T-helper 9 cell (primary cell): Measurements from ENCODE around the gene C1orf21.

Experiments
- DNase-seq: peaks from one replicate; pipeline ENCODE4 v3.0.0-alpha.2; 2020

C1orf21 gene

DNA sequence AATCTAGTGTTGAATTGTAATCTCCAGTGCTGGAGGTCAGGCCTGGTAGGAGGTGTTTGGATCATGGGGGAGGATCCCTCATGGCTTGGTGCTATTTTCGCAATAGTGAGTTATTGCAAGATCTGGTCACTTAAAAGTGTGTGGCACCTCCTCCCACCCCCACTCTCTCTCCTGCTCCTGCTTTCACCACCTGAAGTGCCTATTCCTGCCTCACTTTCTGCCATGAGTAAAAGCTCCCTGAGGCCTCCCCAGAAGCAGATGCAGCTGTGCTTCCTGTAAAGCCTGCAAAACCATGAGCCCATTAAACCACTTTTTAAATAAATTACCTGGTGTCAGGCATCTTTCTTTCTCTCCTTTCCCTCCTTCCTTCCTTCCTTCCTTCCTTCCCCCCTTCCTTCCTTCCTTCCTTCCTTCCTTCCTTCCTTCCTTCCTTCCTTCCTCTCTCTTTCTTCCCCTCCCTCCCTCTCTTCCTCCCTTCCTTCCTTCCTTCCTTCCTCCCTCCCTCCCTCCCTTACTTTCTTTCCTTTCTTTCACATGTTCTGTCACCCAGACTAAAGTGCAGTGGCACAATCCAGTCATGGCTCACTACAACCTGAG, 172.4 kb downstream of the C1orf21 start:
- DNase-seq = no peak

DNA sequence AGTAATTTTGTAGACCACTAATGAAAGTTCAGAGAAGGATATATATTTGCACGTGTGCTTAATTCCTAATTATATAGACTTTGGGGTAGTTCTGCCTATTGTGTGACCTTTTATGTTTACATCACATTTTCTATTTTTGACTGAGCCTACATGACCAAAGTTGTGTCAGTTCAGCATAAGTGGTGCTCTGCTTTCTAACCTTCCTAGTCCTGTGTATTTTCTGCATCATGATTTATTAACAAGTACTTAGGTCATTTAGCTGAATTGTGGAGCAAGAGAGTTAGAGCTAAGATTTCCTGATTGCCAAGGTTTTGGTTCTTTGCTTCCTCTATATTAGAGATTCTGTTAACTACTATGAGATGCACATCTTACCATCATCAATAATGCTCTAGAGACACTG, 176.0 kb downstream of the C1orf21 start:
- no peak for DNase-seq

DNA sequence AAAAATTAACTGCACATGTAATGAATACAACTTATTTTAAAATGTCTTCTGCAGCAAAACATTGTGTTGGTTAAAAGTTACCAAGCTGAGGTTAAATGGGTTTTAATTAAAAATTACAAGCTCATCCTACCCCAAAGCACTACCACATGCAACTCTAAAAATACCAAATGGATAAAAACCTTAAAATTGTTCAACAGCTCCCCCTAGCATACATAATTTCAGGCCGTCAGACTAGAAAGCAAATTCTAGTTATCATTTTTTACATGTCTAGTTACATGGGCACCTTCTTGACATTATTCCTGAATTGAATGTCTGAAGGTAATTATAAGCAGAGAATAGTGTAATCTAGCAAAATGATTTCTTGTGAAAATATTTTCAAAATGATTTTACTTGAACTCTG, 176.5 kb downstream of the C1orf21 start:
- no peak for DNase-seq

- DNase-seq = no peak
These were observed 180.2 kb downstream of the C1orf21 start for GRCh38 chr1:184567009-184567408.

DNA sequence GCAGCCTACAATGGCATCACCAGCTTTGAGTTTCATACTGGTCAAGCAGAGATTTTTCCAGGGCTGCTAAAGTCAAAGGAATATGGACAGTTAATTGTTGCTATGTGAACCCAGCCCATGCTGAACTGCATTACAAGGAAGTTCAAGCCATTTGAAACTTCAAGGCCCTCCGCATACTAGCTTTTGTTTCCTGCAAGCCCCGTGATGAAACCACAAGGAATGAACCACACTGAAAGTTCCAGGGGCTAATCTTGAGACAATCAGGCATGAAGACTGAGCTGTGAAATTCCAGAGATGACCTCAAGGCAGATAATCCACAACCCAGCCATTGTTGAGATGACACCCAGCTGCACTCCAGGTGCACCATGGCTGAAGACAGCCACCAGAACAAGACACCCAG, 180.8 kb downstream of the C1orf21 start:
- DNase-seq = no peak

- no peak for DNase-seq
These were observed 181.3 kb downstream of the C1orf21 start for GRCh38 chr1:184568148-184568547.

DNA sequence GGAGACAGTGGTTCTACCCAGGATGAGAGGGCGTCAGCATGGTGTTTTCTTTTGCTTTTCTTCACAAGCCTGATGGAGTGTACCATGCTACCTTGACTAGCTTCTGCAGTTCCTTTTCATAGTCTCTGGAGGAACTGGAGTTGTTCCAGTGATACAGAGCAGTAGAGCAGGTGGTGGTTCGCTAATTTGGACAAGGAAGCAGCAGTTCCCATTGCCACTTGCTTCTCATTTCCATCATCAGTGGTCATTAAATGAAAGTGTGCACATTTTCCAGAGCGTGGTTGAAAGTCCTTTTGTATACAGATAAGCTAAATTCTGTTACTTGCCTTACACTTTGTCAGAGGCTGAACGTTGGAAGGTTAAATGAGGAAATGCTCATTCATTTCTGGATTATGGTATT, 182.3 kb downstream of the C1orf21 start:
- no peak for DNase-seq

GRCh38 chr1:184574588-184574987, 187.8 kb downstream of the C1orf21 start:
- no peak for DNase-seq

DNA sequence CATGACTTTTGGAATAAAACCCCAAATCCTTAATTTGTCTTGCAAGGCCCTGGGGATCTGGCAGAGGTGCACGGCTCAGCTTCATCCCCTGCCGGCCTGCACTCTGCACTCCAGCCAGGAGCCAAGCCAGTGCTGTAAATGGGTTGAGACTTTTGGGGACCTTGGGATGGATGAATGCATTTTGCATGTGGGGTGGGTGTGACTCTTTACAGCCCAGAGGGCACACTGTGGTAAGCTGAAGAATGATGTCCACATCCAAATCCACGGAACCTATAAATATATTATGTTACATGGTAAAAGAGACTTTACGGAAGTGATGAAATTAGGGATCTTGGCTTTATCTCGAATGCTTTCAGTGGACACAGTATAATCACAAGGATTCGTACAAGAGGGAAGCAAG, 190.0 kb downstream of the C1orf21 start:
- DNase-seq = no peak

- no peak for DNase-seq
These were observed 190.5 kb downstream of the C1orf21 start for GRCh38 chr1:184577319-184577718.

DNA sequence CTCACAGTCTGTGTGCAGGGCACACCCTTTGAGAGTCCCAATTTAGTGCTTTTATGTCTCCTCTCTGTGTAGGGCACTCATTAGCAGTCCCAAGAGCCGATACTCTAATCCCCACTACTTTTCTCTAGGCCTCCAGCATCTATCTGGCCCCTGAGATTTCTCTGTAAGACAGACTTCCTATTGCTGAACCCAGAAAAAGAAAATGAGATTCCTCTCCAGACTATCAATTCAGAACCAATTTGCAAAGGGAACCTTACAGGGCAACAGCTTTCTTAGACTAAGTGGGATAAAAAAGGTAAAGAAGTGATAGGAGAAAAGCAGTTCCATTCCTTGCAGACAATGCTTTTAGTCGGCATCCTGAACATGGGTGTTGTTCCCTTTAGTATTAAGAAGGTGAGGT, 195.6 kb downstream of the C1orf21 start:
- no peak for DNase-seq

DNA sequence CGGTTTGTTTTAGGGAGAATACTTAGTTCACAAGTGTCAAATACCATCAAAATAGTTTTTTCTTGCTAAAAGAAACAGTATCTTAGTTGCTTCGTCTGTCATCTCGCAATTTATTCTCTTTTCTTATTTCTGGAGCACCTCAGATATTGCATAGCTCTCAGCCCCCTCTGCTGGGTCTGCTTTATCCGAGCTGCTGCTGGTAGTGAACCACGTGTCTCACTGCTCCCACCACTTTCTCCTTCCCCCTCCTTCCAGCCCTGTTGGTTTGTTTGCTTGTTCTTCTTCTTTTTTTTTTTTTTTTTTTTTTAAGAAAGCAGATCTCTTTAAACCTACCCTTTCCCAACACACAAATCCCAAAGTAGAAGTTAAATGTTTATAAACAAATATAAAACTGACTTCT, 197.0 kb downstream of the C1orf21 start:
- no peak for DNase-seq

- DNase-seq = no peak
These were observed 201.9 kb downstream of the C1orf21 start for GRCh38 chr1:184588701-184589100.

GRCh38 chr1:184590163-184590750, 203.4 kb downstream of the C1orf21 start:
- DNase-seq = no peak

- DNase-seq = no peak
These were observed 206.8 kb downstream of the C1orf21 start for GRCh38 chr1:184593597-184593996.

DNA sequence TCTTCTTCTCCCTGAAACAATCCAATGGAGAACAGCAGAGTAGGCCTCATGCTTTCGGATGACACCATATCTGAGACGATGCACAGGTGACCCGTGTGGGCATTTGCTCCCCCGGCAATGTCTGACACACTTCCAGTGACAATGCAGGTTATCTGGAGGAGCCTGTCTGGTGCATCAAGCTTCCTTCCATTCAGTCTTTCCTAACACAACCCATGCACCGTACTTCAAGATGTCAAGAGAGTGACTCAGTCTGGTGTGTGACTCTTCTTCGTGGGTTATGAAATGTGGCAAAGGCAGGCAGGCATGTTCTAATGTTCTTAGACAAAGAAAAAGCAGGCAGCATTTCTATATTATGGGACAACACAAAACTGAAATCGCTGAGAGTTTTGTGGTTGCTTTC, 208.8 kb downstream of the C1orf21 start:
- DNase-seq = no peak

DNA sequence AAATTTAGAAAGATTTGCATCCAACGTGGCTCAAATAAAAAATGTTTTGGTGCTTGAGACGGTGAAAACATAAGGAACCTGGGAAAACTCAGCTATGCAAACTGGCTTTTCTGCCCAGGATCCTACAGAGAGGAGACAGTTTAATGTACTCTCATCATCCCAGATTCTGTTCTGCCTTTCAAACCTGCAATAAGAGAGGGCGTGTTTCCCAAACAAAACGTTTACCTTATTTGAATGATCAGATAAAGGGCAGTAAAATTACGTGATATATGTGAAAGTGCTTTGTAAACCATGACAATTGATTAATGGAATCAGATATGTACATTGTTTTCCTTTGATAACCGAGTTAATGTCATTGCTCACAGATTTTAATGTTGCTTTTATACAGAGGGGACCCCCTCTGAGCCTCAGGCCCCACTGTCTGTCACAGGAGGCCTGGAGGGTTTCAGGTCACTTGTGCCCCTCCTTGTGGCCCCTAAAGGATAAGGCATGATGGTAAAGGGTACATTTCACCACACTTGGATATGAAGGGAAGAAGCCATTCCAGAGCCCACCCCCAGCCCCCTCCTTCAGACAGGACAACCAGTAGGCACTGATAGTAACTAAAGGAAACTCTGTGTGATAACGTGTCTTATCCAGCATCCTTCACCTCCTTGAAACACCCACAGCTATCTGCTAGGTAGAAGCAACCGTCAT, 210.3 kb downstream of the C1orf21 start:
- no peak for DNase-seq

GRCh38 chr1:184597650-184598357, 211.0 kb downstream of the C1orf21 start:
- DNase-seq = no peak

GRCh38 chr1:184598403-184599193, 211.8 kb downstream of the C1orf21 start:
- DNase-seq = no peak

- DNase-seq = no peak
These were observed 217.5 kb downstream of the C1orf21 start for GRCh38 chr1:184604152-184604900.

- no peak for DNase-seq
These were observed 219.1 kb downstream of the C1orf21 start for GRCh38 chr1:184605941-184606340.

DNA sequence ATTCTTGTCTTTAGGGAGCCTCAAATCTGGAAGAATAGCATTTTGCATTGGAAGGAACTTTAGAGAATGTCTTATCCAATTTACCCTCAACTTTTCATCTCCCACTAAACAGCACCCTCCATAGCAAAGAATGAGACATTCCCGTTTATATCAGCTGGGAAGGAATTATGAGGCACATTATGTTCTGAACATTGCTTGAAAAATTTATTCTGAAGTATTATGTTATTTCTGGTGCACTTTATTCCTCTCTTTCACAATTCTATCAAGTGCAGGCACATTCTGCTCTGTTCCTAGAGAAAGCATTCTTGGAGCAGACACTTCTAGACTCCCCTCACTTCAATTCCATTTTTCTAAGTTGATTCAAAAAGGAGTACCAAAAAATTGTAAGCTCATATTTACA, 220.0 kb downstream of the C1orf21 start:
- DNase-seq = no peak
